ENCODE measurements around the gene DLG5.

Gene DLG5, protein sequence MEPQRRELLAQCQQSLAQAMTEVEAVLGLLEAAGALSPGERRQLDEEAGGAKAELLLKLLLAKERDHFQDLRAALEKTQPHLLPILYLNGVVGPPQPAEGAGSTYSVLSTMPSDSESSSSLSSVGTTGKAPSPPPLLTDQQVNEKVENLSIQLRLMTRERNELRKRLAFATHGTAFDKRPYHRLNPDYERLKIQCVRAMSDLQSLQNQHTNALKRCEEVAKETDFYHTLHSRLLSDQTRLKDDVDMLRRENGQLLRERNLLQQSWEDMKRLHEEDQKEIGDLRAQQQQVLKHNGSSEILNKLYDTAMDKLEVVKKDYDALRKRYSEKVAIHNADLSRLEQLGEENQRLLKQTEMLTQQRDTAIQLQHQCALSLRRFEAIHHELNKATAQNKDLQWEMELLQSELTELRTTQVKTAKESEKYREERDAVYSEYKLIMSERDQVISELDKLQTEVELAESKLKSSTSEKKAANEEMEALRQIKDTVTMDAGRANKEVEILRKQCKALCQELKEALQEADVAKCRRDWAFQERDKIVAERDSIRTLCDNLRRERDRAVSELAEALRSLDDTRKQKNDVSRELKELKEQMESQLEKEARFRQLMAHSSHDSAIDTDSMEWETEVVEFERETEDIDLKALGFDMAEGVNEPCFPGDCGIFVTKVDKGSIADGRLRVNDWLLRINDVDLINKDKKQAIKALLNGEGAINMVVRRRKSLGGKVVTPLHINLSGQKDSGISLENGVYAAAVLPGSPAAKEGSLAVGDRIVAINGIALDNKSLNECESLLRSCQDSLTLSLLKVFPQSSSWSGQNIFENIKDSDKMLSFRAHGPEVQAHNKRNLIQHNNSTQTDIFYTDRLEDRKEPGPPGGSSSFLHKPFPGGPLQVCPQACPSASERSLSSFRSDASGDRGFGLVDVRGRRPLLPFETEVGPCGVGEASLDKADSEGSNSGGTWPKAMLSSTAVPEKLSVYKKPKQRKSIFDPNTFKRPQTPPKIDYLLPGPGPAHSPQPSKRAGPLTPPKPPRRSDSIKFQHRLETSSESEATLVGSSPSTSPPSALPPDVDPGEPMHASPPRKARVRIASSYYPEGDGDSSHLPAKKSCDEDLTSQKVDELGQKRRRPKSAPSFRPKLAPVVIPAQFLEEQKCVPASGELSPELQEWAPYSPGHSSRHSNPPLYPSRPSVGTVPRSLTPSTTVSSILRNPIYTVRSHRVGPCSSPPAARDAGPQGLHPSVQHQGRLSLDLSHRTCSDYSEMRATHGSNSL (N-terminal part only)

DNA sequence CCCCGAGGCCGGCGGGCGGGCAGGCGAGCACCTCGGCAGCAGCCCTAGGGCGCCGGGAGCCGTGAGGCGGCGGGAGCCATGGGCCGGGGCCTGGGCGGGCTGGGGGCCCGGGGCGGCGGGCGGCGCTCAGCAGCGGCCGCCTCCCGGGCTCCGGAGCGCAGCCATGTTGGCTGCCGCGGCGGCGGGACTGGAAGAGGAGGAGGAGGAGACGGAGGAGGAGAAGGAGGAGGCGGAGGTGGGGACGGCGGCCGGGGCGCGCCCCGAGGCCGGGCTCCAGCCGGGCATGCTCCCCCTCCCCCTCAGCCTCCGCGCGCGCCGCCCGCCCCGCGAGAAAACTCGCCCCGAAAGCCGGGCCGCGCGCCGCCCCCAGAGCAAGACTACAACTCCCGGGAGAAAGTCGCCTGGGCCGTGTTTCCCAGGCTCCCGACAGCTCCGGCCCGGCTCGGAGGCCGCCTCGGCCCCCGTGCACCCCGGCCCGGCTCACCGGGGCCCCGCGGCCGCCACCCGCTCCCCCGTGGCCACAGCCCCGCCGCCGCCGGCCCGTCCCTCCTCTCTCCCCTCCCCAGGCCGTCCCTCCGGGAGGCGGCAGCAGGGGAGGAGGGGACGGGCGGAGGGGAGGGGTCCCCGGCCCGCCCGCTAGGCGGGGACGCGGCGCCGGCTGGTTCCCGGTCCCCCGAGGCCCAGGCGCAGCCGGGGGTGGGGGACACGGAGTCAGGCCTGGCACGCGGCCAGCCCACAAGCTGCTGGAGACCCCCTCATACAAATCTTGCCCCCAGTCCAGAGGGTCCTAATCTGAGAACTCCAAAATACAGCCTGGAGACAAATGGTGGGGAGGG is at the start of gene DLG5:
Gene DLG5, minus strand, starts transcription at position 190 of the 836 bp plus-strand sequence. CDS start 235 bp downstream, outside the sequence.
- DNase-seq: no peak

DNA sequence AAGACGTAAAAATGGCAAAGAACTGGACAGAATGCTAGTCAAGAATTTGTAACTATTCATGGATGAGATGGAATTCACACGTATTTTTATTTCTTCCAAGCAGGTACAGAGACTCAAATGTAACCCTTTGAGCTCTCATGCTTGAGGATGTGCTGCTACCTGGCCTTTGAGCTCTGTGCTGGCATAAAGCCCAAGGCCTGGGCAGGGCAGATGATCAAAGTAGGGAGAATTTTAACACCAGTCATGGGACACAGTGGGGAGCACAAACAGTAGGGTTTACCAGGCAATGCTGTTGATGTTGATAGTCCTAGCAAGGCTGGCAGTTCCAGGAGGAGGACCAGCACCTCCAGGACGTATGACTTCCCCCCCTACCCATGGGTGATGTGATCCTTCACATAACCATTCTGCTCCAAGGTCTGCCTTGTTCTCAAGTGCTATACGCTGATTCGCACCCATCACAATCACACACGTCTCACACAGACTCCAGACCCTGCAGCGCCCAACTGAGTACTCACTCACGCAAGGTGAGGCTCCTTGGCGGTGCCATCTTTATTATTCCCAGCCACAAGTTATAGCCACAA is 48.6 kb upstream of the DLG5 start:
- no peak for DNase-seq

DNA sequence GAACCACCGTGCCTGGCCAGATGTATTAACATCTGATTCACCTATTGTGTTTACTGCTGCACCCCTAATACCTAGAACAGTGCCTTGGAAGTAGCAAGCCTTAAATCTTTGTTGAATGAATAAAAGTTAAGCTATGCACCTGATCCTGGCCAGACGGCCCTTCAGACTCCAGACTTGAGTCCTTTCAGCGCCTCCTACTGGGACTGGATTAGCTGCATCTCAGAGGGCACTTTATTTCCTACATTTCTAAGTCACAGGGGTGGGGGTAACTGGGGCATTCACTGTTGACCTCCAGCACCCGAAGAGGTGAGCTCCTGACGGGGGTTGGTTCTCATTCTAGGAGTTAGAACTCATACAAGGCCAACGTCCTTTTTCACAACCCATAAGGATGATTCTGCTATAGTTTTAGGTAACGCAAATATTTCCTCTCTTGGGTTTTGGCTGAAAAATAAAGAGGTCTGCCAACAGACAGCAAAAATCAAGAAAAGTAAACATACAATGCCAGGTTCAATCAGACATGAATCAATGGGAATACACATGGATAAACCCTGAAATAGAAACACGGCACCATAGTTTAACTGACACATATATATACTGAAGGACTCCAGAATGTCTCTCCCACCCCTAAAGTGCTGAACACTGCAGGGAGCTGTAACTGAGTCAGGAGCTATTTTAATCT is 48.0 kb upstream of the DLG5 start:
- no peak for DNase-seq

DNA sequence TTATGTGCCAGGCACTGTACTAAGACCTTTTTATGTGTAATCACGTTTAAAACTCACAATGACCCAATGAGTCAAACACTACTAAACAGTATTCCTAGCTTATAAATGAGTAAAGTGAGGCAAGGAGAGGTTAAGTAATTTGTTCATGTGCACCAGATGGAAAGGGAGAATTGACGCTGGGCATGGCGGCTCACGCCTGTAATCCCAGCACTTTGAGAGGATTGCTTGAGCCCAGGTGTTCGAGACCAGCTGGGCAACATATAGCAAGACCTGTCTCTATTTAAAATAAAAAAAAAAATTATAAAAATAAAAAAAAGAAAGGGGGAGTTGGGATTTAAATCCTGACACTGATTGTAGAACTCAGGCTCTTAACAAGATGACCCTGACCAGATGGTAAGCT is 46.7 kb upstream of the DLG5 start:
- DNase-seq: no peak

DNA sequence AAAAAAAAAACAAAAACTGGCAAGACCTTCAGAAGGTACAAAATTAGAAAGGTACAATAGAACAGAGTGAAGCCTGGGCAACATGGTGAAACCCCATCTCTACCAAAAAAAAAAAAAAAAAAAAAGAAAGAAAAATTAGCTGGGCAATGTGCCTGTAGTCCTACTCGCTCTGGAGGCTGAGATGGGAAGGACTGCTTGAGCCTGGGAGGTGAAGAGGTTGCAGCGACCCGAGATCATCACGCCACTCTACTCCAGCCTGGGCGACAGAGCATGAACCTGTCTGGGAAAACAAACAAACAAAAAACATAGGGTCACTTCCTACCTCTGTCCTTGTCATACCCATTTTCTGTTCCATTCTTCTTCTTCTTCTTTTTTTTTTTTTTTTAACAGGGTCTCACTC is 45.6 kb upstream of the DLG5 start:
- DNase-seq: no peak

DNA sequence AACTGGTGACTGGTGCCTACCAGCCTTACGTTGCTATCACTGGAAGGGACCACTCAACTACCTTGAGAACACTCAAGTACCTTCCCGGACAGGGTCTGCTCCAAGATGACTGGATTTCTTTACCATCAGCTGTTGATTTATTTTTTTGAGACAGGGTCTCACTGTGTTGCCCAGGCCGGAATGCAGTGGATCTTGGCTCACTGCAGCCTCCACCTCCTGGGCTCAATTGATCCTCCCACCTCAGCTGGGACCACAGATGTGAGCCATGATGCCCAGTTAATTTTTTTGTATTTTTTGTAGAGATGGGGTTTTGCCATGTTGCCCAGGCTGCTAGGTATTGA is 45.2 kb upstream of the DLG5 start:
- DNase-seq: no peak

DNA sequence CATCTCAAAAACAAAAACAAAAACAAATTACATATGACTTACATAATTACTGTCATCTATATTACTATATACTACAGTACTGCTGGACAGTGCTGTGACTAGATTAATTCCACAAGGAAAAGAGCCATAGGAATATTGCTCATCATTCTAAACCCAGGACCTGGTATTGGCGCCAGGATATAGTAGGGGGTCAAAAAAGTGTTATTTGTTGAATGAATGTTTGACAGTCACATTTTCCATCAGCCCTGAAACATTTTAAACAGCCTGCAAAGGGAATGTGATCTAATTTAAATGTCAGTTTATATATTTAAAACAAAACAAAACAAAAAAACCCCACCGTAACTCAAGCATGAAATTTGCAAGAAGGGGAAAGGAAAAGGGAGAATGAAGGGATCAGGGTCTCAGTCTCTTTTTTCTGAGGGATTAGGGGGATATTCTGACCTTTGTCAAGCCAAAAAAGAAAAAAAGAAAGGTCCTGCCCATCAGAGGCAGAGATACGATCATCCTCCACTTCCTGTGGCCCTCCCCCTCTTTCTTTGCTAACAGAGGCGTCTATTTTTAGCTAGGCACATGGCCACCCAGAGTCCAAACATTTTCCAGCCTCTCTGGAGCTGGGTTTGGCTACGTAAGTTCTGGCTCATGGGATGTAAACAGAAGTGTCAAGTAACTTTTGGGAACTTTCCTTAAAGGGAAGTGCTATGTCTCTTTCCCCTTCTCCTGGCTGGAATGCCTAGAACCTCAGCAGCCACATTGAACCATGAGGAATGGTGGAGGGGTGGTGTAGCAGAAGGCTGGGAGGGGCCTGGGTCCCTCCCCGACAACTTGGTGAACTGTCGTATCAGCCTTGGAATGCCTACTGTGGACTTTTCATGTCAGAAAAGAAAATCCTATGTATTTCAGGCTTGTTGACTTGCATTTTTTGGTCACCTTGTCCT is 44.6 kb upstream of the DLG5 start:
- no peak for DNase-seq

DNA sequence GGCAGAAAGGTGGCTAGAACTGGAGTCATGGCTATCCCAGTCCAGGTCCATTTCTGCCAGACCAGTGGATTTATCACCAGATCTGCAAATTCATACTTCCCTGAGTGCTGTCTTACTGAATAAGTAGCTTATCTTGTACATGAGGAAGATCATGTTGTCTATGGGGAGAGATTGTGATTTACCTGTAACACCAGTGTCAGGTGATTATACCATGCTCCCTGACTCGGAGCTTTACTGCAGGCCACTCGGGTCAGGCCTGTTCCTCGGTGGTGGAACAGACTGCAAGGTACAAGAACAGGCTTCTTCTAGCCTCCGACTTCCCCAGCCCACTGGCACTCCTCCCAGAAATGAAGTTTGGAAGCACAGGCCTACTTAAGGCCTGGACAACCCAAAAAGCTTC is 42.6 kb upstream of the DLG5 start:
- DNase-seq: no peak

DNA sequence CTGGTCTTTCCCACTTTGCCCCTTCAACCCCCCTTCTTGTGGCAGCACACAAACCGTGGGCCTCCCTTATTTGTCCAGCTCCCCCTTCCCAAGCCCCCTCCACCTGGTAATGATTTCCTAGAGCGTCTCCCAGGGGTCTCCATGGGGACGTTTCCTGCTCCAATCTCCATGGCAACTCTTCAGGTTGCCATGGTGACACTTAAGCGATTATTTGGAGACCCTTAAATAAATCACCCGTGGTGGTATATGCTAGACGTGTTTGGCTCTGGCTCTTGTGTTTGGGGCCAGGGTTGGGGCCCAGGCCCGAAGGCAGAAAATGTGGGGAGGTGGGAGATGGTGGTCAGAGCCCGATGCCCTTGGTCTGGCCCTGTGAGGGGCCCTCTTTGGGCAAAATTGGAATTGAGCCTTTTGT is 41.1 kb upstream of the DLG5 start:
- no peak for DNase-seq

DNA sequence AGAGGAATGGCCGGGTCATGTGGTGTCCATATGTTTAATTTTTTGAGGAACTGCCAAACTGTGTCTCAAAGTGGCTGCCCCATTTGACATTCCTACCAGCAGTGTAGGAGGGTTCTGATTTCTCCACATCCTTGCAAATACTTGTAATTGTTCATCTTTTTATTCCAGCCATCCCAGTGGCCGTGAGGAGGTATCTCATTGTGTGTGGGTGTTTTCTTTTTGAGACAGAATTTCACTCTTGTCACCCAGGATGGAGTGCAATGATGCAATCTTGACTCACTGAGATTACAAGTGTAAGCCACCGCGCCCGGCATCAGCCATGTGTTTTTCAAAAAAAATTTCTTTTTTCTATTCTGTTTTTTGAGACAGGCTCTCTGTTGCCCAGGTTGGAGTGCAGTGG is 38.7 kb upstream of the DLG5 start:
- no peak for DNase-seq

DNA sequence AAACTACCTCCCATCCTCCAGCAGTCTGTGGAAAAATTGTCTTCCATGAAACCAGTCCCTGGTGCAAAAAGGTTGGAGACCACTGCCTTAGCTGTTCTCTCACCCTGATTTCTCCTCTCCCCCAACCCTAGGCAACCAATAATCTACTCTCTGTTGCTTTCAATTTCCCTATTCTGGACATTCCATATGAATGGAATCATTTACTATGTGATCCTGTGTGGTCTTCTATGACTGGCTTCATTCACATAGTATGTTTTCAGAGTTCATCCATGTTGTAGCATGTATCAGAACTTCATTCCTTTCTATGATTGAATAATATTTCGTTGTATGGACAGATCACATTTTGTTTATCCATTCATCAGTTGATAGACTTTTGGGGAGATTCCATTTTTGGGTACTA is 38.3 kb upstream of the DLG5 start:
- no peak for DNase-seq

DNA sequence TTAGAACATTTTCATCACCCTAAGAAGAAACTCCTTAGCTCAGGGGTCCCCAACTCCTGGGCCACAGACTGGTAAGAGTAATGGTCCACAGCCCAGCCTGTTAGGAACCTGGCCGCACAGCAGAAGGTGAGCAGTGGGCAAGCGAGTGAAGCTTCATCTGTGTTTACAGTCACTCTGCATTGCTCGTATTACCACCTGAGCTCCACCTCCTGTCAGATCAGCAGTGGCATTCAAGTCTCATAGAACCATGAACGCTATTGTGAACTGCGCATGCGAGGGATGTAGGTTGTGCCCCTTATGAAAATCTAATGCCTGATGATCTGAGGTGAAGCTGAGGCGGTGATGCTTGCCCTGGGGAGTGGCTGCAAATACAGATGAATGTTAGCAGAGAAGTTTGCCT is 37.3 kb upstream of the DLG5 start:
- DNase-seq: no peak

DNA sequence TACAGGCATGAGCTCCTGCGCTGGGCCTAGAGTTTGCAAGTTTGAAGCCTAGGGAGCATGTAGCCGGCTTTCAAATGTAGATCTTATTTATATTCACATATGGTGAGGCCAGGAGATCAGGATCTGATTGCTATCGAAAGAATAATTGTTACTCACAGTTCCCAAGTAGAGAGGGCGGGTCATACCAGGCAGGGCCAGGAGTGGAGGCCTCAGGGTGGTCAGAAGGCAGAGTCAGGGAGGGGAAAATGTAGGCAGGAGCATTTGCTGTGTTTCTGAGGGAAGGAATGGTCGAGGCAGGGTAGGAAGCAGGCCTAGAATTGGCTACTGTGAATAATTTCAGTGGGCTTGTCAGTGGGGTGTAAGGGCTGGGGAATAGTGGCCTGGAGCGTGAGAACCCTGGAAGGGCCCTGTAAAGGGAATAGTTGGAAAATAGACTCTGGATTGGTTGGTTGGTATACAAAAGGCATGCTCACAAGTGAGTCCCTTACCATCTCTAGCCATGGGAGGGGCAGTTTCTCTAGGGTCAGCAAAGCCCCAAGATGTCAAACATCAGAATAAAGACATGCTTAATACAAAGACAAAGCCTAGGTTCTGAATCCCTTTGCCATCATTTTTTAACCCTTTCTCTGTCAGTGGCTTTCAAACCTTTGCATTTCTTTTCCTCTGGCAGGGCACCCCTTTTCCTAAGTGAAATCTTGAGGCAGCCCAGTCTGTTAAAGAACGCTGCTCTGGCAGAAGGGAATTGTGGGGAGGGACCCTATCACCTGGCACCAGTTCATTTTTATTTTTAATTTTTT is 36.0 kb upstream of the DLG5 start:
- no peak for DNase-seq

DNA sequence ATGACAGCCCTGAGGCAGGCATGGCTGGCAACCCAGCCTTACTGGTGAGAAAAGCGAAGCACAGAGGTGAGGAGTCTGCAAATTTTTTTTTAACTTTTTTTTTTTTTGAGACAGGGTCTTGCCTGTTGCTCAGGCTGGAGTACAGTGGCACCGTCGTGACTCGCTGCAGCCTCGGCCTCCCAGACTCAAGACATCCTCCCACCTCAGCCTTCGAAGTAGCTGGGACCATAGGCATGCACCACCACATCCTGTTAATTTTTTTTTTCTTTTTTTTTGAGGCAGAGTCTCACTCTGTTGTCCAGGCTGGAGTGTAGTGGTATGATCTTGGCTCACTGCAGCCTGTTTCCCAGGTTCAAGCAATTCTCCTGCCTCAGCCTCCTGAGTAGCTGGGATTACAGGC is 35.1 kb upstream of the DLG5 start:
- no peak for DNase-seq

DNA sequence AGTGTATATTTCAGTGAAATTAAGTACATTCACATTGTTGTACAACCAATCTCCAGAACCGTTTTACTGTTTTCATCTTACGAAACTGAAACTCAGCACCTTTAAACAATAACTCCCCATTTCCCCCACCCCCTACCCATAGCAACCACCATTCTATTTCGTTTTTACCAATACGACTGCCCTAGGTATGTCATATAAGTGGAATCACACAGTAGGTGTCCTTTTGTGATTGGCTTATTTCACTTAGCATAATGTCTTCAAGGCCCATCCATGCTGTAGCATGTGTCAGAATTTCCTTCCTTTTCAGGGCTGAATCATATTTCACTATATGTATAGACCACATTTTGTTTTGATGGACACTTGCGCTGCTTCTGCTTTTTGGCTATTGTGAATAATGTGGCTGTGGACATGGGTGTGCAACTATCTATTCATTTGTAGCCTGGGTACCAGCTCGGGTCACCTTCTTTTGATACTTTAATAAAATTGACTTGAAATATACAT is 34.3 kb upstream of the DLG5 start:
- DNase-seq: no peak

DNA sequence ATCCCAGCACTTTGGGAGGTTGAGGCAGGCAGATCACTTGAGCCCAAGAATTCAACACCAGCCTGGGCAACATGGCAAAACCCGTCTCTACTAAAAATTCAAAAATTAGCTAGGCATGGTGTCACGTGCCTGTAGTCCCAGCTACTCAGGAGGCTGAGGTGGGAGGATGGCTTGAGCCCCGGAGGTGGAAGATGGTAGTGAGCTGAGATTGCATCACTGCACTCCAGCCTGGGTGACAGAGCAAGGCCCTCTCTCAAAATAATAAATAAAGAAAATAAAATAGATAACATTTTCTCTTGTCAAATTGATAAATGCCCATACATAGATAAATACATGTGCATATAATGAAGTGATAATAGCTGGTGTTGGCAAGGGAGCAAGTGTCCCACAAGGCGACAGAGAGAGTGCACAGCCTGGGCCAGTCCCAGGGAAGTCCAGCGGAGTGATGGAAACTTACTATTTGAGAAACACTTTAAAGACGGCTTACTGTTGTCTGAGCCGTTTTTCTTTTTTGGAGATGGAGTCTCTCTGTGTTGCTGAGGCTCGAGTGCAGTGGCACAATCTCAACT is 33.4 kb upstream of the DLG5 start:
- no peak for DNase-seq

DNA sequence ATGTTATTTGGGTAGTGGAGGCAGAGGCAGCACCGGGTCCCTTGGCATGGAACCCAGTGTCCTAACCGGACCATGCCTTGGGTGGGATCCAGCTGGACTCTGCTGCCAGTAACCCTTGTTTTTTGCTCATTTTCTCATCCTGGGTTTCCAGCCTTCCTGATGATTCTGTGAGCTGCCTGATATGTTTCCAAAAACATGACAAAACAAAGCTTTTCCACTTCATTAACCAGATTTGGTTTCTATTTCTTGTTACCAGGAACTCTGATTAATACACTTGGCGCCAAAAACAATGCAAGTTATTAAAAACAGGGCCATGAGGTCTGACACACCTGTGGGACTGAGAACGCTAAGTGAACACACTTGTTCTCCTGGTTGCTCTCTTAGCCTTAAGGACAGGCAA is 32.8 kb upstream of the DLG5 start:
- no peak for DNase-seq

DNA sequence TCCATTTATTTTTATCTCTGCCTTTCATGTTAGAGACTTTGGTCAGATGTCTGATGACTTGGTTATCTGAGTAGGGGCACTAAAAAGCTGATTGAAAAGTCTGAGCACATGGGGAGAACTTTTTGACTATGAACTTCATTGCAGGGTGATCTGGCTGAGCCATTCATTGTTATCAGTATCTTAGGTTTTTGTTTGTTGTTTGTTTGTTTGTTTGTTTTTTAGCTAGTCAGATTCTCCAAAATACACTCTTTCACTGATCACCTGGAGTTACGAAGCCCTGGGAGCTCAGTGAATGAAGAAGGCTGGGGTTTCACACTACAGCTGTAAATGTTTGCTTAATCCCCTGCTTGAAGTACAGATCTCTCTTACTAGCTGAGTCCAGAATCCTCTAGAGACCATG is 28.6 kb upstream of the DLG5 start:
- DNase-seq: no peak

DNA sequence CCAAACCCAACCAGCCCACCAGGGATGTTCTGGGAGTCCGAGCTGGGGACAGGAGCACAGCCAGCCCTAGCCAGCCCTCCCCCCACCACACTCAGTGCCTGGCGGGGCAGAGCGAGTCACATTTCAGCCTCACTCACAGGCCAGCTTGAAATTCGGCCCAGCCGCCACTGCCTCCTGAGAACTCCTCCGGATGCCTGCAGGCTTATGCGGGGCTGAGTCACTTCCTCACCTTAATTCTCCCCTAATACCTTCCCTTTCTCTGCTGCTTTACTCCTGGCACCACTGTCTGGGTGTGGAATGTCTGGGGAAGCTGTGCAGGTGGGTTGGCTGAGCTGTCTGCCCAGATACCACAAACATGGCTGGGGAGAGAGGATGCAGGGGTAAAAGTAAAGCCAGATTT is 22.6 kb upstream of the DLG5 start:
- DNase-seq: no peak
